ENCODE measurements around the gene PTPRM.

- TF ChIP-seq CTCF (conservative IDR thresholded peaks at IDR 0.05; ENCODE audit: low read length), result no peak
- no peak for TF ChIP-seq EZH2phosphoT487 (IDR thresholded peaks at IDR 0.05; ENCODE audit: borderline replicate concordance)
These were observed 674.6 kb downstream of the PTPRM start for GRCh38 chr18:8241731-8242130.

Data from Loucy (cell line).